Uterus (tissue), 4 donors: Measurements from ENCODE around the gene PDE4B. TPM values are rescaled to one million over a fixed set of nuclear protein-coding genes. Genes with fewer than 3 reads are reported as not detected.

Experiments used
- DNase-seq, 2 donors: peaks; one replicate each; pipeline ENCODE4 v3.0.0-alpha.2; 2019 to 2020
- H3K27ac ChIP-seq, 2 donors: fragments of 200-600 bp; sonication (generic); 1 replicate in 1 of 2; 2 replicates in 1 of 2; pipeline ENCODE4 v1.5.1; 2016 to 2018
- H3K27me3 ChIP-seq, 2 donors: fragments of 200-600 bp; sonication (generic); one replicate each; pipeline ENCODE4 v1.5.1; 2018 to 2019; ENCODE audit warnings: control low read depth in 1 of 2
- H3K36me3 ChIP-seq, 2 donors: fragments of 200-600 bp; sonication (generic); one replicate each; pipeline ENCODE4 v1.5.1; 2019; ENCODE audit warnings: control low read depth in 1 of 2
- H3K4me1 ChIP-seq, 2 donors: fragments of 200-600 bp; sonication (generic); one replicate each; pipeline ENCODE4 v1.5.1; 2018 to 2019; ENCODE audit warnings: control low read depth in 1 of 2
- H3K4me3 ChIP-seq, 2 donors: fragments of 200-600 bp; sonication (generic); 1 replicate in 1 of 2; 2 replicates in 1 of 2; pipeline ENCODE4 v1.5.1; 2018 to 2019; ENCODE audit warnings: mild to moderate bottlenecking in 1 of 2
- H3K9me3 ChIP-seq, 2 donors: fragments of 200-600 bp; sonication (generic); one replicate each; pipeline ENCODE4 v1.5.1; 2019; ENCODE audit warnings: control low read depth in 1 of 2
- CTCF ChIP-seq, 4 experiments: fragments of 200-600 bp in 2 of 4; fragments of 450-650 bp in 2 of 4; sonication (generic) in 2 of 4; IDR thresholded peaks; one replicate each; pipeline ENCODE4 v1.5.1; 2016 to 2019; ENCODE audit warnings: antibody characterized with exemption in 4 of 4, mild to moderate bottlenecking in 2 of 4, moderate library complexity in 1 of 4
- POLR2A ChIP-seq, 2 donors: fragments of 450-650 bp; IDR thresholded peaks; one replicate each; pipeline ENCODE4 v1.6.1; 2016; ENCODE audit warnings: antibody characterized with exemption in 2 of 2, mild to moderate bottlenecking in 1 of 2, moderate library complexity in 1 of 2
- intact Hi-C: fragments of 100-400 bp; cut with DNase I; formaldehyde crosslinking; loops from one replicate; pipeline ENCODE4 v1.15.1; 2023; ENCODE audit warnings: low total_unique reads
- total RNA-seq, 4 donors: library from RNA; depleted of rRNA in 3 of 4; stranded (reverse); fragments of >200 nt in 3 of 4; gene quantifications; one replicate each; pipeline versions ENCODE4 v1.1.0 to v1.2.4, GENCODE V29; 2014 to 2023
- donor health status: DM: yes; HTN: yes; CAD: no.

The PDE4B gene
- total RNA-seq, 4 donors from 2014 or later, result 6.9 to 22.9 (median 17.8) TPM

GRCh38 chr1:66334318-66334717 lies 541.6 kb downstream of the PDE4B start:
- intact Hi-C loops, result loop anchor here (10.0 kb wide), 1 partner anchor 60 kb away; no protein-coding TSS in a partner anchor
- no peak for DNase-seq
- H3K27me3 ChIP-seq, result no peaks in the 10 kb centered on the region
- H3K4me3 ChIP-seq, result no peak overlapping the region
- H3K9me3 ChIP-seq, result no peaks in the 10 kb centered on the region
- no peak for TF ChIP-seq POLR2A (IDR thresholded peaks at IDR 0.05)
- no peak for TF ChIP-seq CTCF (IDR thresholded peaks at IDR 0.05)
- no peaks in the 10 kb centered on the region for H3K4me1 ChIP-seq
- no peaks in the 10 kb centered on the region for H3K36me3 ChIP-seq
- H3K27ac ChIP-seq, result peak overlapping the region; percentile 2 to 90

- no peak for DNase-seq
- intact Hi-C loops, result loop anchor here (10.0 kb wide), 1 partner anchor 60 kb away; no protein-coding TSS in a partner anchor
- no peaks in the 10 kb centered on the region for H3K36me3 ChIP-seq
- no peaks in the 10 kb centered on the region for H3K4me1 ChIP-seq
- H3K9me3 ChIP-seq, result no peaks in the 10 kb centered on the region
- H3K4me3 ChIP-seq, result no peak overlapping the region
- H3K27me3 ChIP-seq, result no peaks in the 10 kb centered on the region
- no peak for TF ChIP-seq CTCF (IDR thresholded peaks at IDR 0.05)
- no peak for TF ChIP-seq POLR2A (IDR thresholded peaks at IDR 0.05)
- H3K27ac ChIP-seq, result peak overlapping the region in 1 of 2 donors; percentile 90
Observed at GRCh38 chr1:66335125-66335524, 542.4 kb downstream of the PDE4B start.

GRCh38 chr1:66335859-66336640 lies 543.4 kb downstream of the PDE4B start:
- Histone ChIP-seq H3K27me3 (no peaks in the 10 kb centered on the region), H3K9me3 (no peaks in the 10 kb centered on the region), H3K4me1 (no peaks in the 10 kb centered on the region), H3K36me3 (no peaks in the 10 kb centered on the region), H3K27ac (peak overlapping the region in 1 of 2 donors; percentile 90), H3K4me3 (no peak overlapping the region)
- intact Hi-C loops, result loop anchor here (10.0 kb wide), 1 partner anchor 61 kb away; no protein-coding TSS in a partner anchor
- peak in 1 of 2 donors; percentile 35 for DNase-seq
- TF ChIP-seq CTCF (IDR thresholded peaks at IDR 0.05) (no peak), POLR2A (IDR thresholded peaks at IDR 0.05) (peak; percentile 20 to 25)

DNA sequence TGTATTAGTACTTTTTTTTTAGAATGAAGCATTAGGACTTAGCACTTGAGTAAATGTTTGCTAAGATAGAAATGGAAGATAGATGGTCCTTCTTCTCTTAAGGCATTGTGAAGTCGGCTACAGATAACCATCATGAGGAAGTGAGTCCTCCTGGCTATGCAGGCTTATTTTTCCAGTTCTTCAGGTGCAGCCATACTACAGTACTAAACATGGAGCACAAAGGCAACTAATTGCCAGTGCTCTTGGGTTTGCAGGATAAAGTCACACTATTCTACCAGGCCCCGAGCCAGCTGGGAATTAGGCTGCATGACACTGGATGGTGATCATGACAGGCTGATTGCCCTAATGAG lies 543.9 kb downstream of the PDE4B start:
- intact Hi-C loops, result loop anchor here (10.0 kb wide), 1 partner anchor 62 kb away; no protein-coding TSS in a partner anchor
- no peaks in the 10 kb centered on the region for H3K9me3 ChIP-seq
- no peak for TF ChIP-seq POLR2A (IDR thresholded peaks at IDR 0.05)
- TF ChIP-seq CTCF (IDR thresholded peaks at IDR 0.05), result no peak
- no peaks in the 10 kb centered on the region for H3K27me3 ChIP-seq
- no peaks in the 10 kb centered on the region for H3K4me1 ChIP-seq
- DNase-seq, result no peak
- H3K4me3 ChIP-seq, result no peak overlapping the region
- no peak overlapping the region for H3K27ac ChIP-seq
- no peaks in the 10 kb centered on the region for H3K36me3 ChIP-seq

DNA sequence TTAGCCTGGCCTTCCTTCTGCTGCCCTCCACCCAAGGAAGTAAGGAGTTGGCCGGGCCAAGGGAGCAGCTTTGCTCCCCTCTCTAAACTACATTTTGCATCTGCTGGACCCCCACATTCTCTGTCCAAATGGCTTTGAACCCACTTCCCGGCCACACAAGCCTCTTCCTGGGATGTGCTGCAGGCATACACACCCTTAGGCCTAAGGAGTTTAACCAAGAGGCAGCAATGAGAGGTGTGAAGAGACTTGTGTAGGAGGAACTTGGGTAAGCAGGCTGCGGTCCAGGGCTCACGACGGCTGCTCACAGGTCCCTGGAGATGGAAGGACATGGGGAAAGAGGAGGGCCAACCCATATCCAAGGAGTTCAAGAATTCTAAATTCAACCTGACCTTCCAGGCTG lies 544.6 kb downstream of the PDE4B start:
- no peak overlapping the region for H3K4me3 ChIP-seq

More for the DNA sequence above, 544.6 kb downstream of the PDE4B start:
- Histone ChIP-seq H3K36me3 (no peaks in the 10 kb centered on the region), H3K4me1 (no peaks in the 10 kb centered on the region), H3K27ac (no peak overlapping the region), H3K27me3 (no peaks in the 10 kb centered on the region), H3K9me3 (no peaks in the 10 kb centered on the region)
- DNase-seq, result no peak
- TF ChIP-seq CTCF (IDR thresholded peaks at IDR 0.05) (no peak), POLR2A (IDR thresholded peaks at IDR 0.05) (no peak)
- intact Hi-C loops, result loop anchor here (10.0 kb wide), 1 partner anchor 62 kb away; no protein-coding TSS in a partner anchor
